ENCODE measurements around the gene PKNOX1.
"Not testable (repeated sequence)": the region's sequence is repeated elsewhere in the genome, so short reads cannot be mapped to it uniquely, and the experiment has no call there.

DNA sequence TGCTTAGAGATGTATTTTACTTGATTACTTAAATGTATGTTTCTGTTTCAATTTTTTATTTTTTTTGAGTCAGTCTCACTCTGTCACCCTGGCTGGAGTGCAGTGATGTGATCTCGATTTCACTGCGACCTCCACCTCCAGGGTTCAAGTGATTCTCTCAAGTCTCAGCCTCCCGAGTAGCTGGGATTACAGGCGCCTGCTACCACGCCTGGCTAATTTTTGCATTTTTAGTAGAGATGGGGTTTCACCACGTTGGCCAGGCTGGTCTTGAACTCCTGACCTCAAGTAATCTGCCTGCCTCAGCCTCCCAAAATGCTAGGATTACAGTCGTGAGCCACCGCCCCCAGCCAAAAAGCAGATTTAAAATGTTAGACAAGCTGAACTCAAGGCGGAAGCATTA lies 15.0 kb downstream of the PKNOX1 start:
- not testable (repeated sequence) for TF ChIP-seq PCBP2 (IDR thresholded peaks at IDR 0.05; ENCODE audit: low read depth, low read length, poor library complexity, severe bottlenecking); POLR2A (conservative IDR thresholded peaks at IDR 0.05); E2F6 (IDR thresholded peaks at IDR 0.05; ENCODE audit: borderline replicate concordance in 1 of 2, extremely low read depth in 1 of 2, insufficient read depth in 1 of 2, insufficient read length in 1 of 2, low read depth in 1 of 2, low read length in 1 of 2, poor library complexity in 1 of 2, severe bottlenecking in 1 of 2); FOXK2 (conservative IDR thresholded peaks at IDR 0.05 in 1 of 2, IDR thresholded peaks at IDR 0.05 in 1 of 2; ENCODE audit: low read depth in 2 of 2); SIX5 (IDR thresholded peaks at IDR 0.05; ENCODE audit: borderline replicate concordance in 1 of 2, insufficient read depth in 1 of 2, low read depth in 1 of 2, low read length in 2 of 2); ZNF699 (CRISPR knock-in tag; IDR thresholded peaks at IDR 0.05; ENCODE audit: insufficient replicate concordance); PHF8 (IDR thresholded peaks at IDR 0.05; ENCODE audit: borderline replicate concordance, low read length); ARID2 (IDR thresholded peaks at IDR 0.05)
- TF ChIP-seq, protein P1, sequence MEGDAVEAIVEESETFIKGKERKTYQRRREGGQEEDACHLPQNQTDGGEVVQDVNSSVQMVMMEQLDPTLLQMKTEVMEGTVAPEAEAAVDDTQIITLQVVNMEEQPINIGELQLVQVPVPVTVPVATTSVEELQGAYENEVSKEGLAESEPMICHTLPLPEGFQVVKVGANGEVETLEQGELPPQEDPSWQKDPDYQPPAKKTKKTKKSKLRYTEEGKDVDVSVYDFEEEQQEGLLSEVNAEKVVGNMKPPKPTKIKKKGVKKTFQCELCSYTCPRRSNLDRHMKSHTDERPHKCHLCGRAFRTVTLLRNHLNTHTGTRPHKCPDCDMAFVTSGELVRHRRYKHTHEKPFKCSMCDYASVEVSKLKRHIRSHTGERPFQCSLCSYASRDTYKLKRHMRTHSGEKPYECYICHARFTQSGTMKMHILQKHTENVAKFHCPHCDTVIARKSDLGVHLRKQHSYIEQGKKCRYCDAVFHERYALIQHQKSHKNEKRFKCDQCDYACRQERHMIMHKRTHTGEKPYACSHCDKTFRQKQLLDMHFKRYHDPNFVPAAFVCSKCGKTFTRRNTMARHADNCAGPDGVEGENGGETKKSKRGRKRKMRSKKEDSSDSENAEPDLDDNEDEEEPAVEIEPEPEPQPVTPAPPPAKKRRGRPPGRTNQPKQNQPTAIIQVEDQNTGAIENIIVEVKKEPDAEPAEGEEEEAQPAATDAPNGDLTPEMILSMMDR (IDR thresholded peaks at IDR 0.05 in 2 of 3, conservative IDR thresholded peaks at IDR 0.05 in 1 of 3; ENCODE audit: insufficient read depth in 2 of 3, low read depth in 1 of 3, low read length in 3 of 3), result not testable (repeated sequence)

All from K562 (cell line).